ENCODE results near the gene ZNF239.
"Not testable (repeated sequence)": the region's sequence is repeated elsewhere in the genome, so short reads cannot be mapped to it uniquely, and the experiment has no call there.

ZNF239 gene

DNA sequence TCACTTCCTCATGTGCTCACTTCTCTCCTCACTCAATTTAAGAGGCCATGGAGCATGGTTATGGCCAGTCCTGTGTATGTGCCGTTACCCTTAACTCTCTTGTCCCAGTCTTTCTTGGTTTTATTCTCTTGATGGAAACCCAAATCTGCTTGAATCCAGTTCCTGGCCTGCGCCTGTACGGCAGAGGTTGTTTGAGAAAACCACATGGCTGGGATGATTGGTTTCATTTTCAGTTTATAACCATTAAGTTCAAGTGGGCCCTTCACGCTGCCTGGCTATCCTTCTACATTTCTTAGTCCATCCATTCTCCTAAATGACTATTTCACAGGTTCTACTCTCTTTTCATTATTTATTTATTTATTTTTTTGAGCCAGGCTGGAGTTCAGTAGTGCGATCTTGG is 1.6 kb upstream of the ZNF239 start:
- DNase-seq: no peak

- no peak for DNase-seq
These were observed 490 bp upstream of the ZNF239 start for GRCh38 chr10:43574906-43575305.

DNA sequence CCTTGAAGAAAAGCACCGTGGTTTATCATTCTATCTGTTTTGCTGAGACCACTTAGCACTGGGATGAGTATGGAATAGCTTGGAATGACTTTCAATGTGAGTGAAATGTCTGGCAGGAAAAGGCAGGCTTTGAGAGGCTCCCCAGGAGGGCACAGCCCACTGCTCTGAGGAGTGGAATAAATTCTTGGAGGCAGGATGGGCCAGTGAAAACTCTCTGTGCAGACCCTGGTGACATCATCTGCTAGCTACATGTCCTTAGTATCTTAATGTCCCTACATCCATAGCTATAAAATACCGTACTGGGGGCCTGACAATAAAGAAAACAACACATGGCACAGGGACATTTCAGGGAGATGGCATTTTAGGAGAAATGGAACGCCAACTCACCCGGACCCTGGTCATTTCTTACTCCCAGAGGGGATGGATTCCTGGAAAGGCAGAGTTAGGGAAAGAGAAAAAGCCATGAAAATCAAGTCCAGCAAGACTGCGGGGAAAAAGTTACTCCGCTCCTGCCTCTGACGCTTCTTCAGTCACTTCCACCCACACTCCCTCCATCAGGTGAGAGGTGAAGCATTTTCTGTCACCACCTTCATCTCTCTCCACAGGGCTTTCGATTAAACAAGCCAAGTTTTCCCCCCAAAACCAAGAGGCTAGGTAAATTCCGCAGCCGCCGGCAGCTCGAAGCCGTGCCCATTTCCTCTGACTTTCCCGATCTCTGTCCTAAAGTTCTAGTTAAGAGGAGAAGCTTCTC is 991 bp downstream of the ZNF239 start:
- DNase-seq: no peak

DNA sequence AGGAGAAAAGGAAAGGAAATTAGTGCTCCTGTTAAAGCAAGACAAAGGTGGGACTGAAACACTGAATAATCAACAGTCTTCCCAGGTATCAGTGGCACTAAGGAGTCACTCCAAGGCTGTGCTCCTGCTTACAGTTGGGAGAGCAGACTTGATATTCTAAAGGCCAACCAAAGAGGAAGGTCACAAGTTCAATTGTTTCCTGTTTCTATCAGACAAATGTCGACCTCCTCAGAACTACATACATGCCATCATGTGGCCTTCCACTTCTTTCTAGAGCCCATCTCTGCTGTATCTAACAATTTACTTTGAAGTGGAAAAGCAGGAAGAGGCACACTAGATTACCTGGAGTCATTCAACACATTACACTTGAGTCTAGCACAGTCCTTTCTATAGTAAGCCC is 3.4 kb downstream of the ZNF239 start:
- DNase-seq: no peak

DNA sequence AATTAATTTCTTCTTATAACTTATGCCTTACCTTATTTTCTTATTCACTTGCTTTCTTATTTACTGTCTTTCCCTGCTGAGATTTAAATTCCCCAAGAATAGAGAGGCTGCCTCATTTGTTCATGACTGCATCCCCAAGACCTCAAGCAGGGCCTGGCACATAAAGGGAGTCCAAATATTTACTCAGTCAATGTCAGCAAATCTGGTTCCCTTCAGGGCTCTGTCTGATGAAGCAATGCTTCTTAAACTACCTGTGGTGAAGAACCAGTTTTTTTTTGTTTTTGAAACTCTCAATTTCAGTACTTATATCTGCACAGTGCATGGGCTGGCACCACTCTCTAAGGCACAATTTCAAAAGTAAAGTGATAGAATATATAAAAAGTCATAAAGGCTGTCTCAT is 4.7 kb downstream of the ZNF239 start:
- DNase-seq: no peak

GRCh38 chr10:43557214-43557613 is 17.2 kb downstream of the ZNF239 start:
- DNase-seq: no peak

DNA sequence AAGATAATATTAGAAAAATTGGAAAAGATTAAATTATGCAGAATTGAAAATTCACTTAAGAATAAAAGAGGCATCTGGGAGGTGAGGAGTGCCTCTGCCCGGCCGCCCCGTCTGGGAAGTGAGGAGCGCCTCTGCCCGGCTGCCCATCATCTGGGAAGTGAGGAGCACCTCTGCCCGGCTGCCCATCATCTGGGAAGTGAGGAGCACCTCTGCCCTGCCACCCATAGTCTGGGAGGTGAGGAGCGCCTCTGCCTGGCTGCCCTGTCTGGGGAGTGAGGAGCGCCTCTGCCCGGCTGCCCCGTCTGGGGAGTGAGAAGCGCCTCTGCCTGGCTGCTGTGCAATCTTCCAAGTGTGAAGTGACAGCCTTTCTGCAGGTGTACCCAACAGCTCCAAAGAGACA is 30.7 kb downstream of the ZNF239 start:
- not testable (repeated sequence) for DNase-seq

DNA sequence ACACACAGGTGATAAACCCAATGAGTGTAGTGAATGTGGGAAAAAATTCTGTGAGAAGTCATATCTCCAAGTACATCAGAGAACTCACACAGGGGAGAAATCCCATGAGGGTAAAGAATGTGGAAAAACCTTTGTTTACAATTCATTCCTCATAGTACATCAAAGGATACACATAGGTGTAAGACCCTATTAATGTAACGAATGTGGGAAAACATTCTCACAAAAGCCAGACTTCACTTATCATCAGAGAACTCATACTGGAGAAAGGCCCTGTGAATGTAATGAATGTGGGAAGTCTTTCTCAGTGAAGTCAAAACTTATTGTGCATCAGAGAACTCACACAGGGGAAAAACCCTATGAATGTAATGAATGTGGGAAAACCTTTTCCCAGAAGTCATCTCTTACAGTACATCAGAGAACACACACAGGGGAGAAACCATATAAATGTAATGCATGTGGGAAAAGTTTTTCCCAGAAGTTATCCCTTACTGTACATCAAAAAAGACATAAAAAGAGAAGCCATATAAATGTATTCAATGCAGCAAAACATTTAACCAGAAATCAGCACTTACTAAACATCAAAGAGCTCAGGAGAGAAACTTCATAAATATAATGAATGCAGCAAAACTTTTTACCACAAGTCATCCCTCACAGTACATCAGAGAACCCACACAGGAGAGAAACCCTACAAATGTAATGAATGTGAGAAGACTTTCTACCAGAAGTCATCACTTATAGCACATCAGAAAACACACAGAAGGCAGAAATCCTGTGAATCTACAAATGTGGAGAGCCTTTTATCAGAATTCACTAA is 49.8 kb downstream of the ZNF239 start:
- DNase-seq: no peak

Data from activated CD4-positive, alpha-beta T cell treated with anti-CD3 and anti-CD28 coated beads, Interleukin-2, amount 50 U/mL, for 1 hour (primary cell).